GM21723 (cell line): ENCODE measurements around the gene COLQ.
"Not testable (repeated sequence)": the region's sequence is repeated elsewhere in the genome, so short reads cannot be mapped to it uniquely, and the experiment has no call there.

Source experiments
- ATAC-seq: cut with Tn5 transposase; IDR thresholded peaks from one replicate; pipeline ENCODE4 v1.9.1; 2021; ENCODE audit warnings: mild to moderate bottlenecking, moderate library complexity; ENCODE audit not compliant: unreplicated experiment

The COLQ gene

DNA sequence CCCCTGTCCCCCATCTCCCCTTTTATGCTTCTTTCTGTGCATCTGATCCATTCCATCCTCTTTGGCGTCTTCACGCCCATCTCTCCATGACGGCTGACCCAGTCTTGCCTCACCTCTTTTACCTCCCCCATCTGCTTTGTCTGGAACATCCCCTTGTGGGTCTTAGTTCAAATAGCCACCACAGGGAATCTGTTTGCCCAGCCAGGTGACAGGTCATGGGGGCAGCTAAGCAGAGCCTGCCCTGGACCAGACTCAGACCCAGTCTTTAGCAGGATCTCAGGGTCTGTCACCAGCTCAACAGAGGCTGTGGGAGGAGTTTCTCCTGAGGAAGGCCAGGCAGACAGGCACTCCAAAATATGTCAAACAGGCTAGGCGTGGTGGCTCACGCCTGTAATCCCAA, 28.1 kb downstream of the COLQ start:
- ATAC-seq: no peak

DNA sequence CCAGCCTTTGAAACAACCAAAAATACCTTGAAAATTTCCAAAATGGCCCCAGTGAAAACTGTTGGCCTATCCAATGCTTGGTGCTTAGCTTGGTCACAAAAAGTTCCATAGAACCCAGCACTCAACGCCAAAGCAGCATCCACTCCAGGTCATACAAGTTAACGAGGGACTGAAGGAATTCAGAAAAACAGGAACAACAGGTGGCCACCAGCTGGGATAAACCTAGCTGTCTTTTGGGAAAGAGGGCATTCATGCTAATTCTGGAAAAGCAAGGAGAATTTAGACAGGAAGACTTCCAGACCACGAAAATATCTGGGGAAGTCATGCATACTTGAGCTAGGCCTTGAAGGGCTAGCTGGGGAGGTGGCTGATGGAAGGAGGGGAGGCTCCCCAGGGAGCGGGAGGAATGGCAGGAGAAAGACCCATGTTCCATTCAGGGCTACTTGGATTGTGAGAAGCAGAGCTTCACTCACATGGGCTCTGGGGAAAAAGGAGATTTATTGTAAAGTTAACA, 28.6 kb downstream of the COLQ start:
- no peak for ATAC-seq

DNA sequence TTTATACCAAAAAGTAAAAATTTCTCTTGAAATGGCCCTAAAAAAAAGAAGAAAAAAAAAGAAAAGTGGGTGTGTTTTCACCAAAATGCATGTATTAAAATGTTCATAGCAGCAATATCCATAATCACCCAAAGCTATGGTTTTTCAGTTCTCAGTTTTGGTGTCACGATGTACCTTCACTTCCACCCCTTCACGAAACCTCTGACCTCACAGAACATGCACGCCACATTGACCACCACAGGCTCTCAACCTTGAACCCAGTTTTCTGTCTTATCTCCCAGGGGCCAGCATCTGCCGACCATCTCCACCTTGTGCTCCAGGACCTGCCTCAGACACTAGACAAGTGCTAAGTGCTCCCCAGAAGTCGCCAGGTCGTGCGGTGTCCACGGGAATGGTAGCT, 30.4 kb downstream of the COLQ start:
- no peak for ATAC-seq

DNA sequence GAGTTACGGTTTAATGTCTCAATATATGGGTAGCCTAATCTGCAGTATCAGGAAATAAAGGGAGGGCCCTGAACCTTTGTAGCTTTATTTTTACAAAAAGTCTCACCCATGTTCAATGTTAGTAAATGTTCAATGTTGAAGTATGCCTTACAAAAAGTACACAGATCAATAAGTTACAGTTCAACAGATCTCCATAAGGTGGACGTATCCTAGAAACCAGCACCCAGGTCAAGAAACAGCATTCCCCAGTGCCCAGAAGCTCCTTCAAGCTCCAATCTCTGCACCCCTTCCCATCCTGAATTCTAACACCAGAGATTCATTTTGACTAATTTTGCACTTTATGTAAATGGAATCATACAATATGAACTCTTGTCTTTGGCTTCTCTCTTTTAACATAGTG, 31.3 kb downstream of the COLQ start:
- no peak for ATAC-seq

DNA sequence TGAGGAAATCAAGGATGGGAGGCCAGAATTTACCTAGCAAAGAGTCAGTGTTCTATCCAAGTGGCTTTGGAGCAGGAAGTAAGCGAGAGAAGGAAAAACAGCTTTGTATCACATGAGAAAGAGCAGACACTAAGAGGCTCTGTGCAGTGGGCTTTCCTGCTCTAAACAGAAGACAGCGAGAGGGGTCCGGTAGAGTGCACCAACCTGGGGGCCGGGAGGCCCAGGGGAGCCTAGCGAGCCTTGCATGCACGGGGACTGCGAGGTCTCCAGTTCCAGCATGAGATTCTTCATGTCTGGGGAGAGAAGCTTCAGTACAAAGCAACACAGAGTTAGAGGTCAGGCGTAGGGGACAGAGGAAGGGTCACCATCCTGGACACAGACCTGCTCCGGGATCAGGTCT, 33.5 kb downstream of the COLQ start:
- ATAC-seq: no peak

DNA sequence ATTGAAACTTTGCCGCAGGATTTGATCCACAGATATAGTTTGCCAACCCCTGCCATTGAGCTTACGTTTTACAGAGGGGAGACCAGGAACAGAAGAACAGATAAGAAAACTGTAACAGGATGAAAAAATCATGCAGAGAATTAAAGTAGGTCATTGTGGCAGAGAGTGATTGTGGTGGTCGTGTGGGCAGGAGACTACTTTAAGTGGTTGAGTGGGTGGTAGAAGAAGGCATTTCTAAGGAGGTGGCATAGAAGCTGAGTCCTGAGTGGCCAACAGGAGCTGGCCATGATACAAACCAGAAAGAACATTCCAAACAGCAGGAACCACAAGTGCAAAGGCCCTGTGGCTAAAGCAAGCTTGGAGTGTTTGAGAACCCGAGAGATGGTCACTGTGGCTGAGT, 34.5 kb downstream of the COLQ start:
- ATAC-seq: no peak

DNA sequence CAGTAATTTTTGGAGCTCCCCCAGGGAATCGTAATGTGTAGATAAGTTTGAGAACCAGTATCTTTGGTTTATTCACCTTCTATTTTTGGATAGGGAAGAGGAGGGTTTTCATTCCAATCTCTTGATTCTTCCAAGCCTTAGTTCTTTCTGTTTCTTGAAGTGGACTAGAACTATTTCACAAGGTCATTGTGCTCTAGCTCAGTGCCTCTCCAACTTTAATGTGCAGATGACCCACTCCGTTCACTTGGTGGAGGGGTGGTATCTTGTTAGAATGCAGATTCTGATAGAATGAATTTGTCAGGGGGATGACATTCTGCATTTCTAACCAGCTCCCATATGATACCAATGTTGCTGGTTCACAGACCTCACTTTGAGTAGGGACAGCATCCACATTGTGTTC, 35.5 kb downstream of the COLQ start:
- ATAC-seq: no peak

DNA sequence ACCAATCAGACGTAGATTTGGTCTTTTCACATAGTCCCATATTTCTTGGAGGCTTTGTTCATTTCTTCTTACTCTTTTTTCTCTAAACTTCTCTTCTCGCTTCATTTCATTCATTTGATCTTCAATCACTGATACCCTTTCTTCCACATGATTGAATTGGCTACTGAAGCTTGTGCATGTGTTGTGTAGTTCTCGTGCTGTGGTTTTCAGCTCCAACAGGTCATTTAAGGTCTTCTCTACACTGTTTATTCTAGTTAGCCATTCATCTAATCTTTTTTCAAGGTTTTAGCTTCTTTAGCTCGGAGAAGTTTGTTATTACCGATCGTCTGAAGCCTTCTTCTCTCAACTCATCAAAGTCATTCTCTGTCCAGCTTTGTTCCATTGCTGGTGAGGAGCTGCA, 37.0 kb downstream of the COLQ start:
- not testable (repeated sequence) for ATAC-seq

DNA sequence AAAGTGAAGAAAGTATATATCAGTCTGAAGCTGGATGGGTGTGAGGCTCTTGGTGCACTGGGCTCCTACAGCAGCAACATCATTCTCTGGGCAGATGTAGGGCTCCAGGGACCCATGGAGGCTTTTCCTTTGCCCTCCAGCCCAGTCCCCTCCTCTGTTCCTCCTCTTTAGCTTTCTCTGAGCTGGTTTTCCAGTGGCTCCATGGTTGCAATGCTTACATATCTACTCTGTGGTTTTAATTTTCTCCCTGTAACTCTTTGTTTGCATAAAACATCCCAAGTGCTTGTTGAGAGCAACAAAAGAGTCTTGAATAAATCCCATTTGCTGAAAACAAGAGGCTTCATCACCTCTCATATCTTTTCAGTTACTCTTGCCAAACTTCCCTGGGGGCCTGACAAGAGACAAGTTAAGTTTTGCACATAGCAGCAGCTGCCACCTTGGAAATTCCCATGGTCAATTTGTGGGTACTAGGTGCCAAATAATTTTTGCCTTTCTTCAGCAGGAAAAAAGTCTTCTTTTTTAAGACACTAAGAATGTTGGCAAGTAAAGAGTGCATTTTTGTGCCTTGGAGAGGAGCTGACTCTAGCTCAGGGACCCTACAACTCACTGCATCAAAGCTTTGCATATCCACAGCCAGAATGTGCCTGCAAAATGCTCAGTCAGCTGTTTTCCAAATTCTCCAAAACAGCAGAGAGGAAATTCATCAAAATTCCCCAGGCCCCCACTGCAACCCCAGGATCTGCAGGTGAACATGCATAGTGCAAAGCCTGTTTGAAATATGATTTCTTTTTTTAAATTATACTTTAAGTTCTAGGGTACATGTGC, 41.9 kb downstream of the COLQ start:
- no peak for ATAC-seq

DNA sequence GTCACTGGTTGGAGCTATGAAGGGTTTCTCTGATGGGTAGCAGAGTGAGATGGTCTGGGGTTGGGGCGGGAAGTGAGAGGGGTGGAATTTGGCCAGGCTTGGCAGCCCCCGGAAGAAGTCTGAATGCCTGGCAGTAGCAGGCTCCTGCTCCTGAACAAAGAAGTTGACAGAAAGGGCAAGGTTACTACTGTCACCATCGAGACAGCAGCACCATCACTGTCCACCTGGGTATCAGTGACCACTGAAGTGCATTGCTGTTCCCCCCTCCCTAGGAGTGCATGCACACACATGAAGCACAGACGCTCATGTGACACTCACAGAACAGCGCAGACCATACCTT, 42.9 kb downstream of the COLQ start:
- no peak for ATAC-seq

DNA sequence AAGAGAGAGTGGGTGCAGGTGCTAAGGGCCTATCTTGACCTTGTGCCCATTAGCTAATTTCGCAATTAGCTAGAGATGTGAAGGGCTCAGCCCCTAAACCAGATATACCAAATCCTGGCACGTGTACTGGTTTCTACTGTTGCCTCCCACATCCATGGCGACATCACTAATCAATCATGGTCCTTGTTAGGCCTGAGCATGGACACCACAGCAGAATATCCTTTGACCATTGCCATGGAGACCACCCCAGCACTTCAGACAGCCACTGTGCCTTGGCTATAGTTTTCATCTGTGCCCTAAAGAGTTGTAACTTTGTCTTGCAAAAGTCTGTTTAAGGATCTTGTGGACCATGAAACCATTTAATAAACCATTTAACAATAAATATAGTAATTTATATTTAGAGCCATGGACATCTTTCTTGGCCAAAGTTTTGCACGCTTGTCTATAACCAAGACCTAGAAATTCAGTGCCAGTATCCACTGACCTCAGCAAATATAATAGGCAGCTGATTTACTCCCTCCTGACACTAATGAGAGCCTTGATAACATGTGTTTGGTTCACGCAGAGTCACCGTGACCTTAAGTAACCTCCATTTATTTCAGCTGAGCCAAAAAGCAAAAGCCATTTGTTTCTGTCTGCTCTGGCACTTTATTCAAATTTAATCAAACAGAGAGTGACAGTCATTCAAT, 43.4 kb downstream of the COLQ start:
- no peak for ATAC-seq

DNA sequence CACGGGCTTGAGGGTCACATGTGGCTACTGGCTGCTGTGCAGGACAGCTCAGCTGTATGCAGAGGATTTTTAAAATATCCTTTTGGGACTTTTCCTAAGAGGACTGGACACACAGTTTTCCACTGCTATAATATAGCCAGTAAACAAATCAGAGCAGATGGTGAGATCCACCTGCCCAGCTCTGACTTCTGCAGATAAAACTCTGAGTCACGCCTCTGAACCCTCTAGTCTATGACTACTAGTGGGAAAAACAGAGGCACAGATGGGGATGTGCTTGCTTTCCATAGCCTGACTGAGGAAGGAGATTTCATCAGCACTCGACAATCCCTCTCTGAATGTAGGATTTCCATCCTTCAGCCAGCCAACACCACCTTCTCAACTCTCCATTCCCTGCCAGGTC, 45.1 kb downstream of the COLQ start:
- no peak for ATAC-seq

DNA sequence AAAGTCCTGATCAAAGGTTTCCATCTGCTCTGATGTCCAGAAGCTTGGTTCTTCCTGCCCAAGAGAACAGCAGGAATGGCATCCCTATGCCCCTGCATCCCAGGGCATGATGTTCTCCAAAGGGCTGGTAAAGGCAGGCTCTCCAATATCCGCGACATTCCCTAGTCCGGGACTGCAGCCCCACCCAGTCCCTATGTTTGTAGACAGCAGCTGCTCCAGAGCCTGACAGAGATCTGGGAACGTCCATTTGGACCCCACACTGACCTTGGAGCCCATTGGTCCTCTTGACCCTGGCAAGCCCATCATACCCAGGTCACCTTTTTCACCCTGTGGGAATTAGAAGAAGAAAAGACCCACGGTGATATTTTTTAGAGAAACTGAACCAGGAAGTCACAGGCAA, 46.3 kb downstream of the COLQ start:
- no peak for ATAC-seq

DNA sequence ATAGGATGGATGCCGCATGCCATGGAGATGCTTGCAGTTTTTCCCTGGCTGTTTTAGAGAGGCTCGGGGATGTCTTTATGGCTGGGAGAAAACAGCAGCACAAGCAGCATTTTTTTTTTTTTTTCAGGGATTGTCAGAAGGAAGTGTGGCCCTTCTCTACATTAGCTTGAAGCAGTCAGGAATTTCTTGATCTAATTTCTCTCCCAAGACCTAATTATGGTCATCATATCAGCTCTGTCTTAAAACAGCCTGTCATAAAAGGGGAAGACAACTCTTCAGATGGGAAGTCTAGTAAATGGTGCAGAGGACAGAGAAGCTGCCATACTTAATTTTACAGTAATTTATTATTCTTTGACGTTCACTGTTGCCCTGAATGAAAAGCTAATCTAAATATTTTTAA, 49.6 kb downstream of the COLQ start:
- no peak for ATAC-seq

DNA sequence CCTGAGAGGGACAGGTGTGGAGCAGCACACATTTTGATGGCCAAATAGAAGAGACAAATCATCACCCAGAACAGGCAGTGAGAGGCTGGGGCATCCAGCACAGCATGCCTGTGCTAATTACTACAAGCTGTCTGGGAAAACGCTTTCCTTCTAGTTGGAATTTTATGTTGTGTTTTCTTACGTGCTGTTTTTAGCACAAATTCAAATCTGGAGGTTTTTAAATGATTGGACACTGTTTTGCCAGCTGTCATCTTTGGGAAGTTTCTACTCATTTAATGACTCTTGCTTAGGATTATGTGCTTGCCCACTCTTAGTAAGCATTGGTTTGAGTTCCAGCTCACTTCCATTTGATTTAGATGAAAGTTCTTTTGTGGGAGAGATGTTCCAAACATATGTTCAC, 50.7 kb downstream of the COLQ start:
- no peak for ATAC-seq

DNA sequence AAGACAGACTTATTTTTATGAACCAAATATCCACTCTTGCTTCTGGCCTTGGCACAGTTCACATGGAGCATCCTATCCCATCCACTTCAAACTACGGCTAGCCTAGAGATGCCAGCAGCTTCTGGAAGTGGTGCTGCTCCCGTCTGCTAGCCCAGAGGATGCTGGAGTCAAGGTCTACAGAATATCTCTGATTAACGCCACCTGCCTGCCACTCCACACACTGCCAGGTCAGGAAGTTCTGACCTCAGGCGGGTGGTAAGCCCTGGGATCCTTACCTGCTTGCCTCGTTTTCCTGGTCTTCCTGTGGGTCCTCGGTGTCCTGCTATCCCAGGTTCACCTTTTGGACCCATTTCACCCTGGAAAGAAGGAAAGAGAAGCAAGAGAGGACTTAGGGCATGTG, 51.2 kb downstream of the COLQ start:
- no peak for ATAC-seq

DNA sequence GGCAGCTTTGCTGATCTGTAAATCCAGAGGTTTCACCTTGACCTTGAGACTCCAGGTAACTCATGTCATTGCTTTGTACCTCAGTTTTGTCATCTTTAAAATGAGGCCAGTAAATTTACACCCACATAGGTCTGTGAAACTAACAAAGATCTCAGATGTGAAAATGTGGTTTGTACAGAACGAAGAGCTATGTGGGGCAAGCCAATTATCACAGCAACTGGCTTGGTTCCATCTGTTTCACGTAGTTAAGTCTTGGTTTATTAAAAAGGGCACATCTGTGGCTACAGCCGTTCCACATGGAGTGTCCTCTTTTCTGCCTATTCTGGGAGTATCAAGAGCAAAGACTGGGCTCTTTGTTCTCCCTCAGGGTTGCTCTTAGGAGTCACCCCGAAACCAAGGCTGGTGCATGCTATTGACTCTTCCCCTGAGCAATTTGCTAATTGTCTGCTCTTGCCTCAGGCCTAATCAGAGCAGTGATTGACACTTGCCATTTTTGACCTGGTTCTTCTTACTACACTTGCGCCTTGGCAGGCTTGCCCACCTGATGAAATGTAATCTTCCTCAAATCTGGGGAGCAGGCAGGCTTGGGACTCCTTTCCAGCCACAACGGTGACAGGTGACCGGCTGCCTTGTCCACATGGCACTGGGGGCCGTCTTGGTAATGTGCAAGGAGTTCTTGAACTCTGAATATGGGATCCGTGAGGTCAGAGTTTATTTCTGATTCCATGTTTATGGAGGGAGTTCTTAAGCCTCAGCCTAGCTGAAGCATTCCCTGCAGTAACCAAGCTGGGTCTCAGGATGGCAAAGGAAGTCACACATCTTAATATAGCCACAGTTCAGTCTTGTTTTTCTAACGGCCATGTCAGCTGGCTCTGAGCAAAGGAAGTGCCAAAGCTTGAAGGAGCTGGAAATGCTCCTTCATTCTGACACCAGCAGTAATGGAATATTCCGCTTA, 54.0 kb downstream of the COLQ start:
- no peak for ATAC-seq

DNA sequence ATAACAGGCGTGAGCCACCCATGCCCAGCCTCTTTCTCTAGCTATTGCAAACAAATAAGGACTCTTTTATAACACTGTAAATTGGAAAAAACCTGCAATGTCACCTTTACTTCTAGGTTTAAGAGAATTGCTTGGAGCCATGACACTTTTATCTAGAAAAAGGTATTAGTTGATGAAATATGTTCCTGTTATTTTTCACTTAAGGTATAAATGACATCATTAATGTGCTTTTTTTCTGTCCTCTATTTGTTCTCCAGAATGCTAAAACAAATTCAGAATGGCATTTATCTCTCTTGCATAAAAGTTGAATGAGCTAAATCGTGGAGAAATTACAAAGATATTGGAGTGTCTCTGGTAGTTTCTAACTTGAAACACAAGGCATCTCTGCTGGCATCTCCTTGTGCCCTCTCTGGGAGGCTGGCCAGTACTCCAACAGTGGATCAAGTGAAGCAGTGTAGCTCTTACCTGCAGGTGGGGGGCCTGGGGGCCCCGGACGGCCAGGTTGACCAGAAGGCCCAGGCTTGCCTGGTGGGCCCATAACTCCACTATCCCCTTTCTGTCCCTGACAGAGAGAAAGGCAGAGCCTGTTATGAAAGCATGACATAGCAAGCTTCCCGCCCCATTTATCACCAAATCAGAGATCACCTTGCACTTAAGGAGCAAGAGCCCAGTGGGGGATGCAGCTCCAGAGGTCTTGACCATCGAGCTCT, 55.5 kb downstream of the COLQ start:
- ATAC-seq: no peak

DNA sequence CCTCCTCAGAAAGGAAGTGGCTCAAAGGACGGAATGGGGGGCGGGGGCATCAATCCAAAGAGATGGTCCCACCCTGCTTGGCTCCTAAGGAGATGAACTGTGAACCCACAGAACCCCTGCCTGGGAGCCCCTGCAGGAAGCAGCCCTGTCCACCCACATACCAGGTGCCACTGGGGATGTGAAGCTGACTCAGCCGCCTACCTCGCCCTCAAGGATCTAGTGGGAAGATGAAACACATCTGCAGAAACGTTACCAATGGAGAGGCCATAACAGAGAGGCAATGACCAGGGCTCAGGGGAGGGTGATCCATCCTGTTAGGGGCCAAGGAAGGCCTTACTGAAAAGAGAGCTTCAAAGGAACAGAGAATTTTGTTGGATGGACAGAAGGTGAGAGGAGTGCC, 59.1 kb downstream of the COLQ start:
- ATAC-seq: no peak

DNA sequence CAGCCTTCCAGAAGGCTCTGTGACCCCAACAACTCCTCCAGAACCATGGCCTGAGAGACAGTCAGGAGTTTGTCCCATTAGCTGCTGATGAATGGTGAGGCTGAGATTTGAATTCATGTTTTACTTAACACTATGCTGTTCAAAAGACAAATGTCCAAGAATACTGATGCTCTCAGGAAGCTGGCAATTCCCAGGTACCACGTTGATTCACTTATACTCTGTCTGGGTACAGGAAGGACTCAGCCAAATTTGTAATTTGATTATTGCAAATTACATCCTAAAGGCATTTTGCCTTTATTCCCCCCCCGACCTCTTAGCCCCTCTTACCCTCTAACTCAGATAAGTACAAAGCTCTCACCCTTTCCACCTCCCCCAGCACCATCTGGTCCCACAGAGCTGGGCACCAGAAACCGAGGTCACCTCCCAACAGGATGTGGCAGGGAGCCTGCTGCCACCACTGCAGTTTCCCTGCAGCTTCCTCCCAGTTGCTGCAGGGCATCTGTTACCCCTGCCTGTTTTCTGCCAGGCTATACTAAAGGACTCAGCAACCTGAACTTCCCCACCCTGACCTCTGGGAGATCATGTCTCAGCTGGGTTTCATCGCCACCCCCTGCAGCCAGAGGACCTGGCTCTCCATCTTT, 60.5 kb downstream of the COLQ start:
- ATAC-seq: no peak
